B cell (primary cell): ENCODE results near the gene CABLES1.

Experiments used
- CTCF ChIP-seq: fragments of 200-600 bp; IDR thresholded peaks from one replicate; pipeline ENCODE4 v1.8.0; 2022; ENCODE audit warnings: antibody characterized with exemption, mild to moderate bottlenecking
- EZH2 ChIP-seq: IDR thresholded peaks from 2 replicates; pipeline ENCODE4 v1.6.1; 2012; ENCODE audit warnings: borderline replicate concordance, low read depth, mild to moderate bottlenecking, moderate library complexity, low read length; ENCODE audit not compliant: insufficient read depth, poor library complexity, severe bottlenecking

GRCh38 chr18:23284629-23285028 is 149.3 kb downstream of the CABLES1 start:
- TF ChIP-seq CTCF (no peak), EZH2 (no peak)
